GM13977 (cell line): Measurements from ENCODE around the gene OSBPL2.

Experiments used
- DNase-seq: peaks from one replicate; pipeline ENCODE4 v3.0.0; 2012; ENCODE audit warnings: low spot score
- CTCF ChIP-seq: IDR thresholded peaks from 2 replicates; pipeline ENCODE4 v1.5.1; 2012; ENCODE audit warnings: mild to moderate bottlenecking, control low read depth; ENCODE audit not compliant: insufficient read depth; ENCODE audit errors: extremely low read depth, missing control alignments
- in situ Hi-C: fragments of 300-500 bp; cut with MboI; formaldehyde crosslinking; loops from one replicate; pipeline ENCODE4 v1.12.0; 2022; ENCODE audit warnings: low sequenced_read_pairs, low pct_unique_long_range_greater_than_20kb, mixed read lengths, inconsistent platforms; ENCODE audit not compliant: unreplicated experiment

The OSBPL2 gene

GRCh38 chr20:62246431-62246830 is 8.1 kb downstream of the OSBPL2 start:
- in situ Hi-C loops = no loop called here
- DNase-seq = no peak
- no peak for TF ChIP-seq CTCF

DNA sequence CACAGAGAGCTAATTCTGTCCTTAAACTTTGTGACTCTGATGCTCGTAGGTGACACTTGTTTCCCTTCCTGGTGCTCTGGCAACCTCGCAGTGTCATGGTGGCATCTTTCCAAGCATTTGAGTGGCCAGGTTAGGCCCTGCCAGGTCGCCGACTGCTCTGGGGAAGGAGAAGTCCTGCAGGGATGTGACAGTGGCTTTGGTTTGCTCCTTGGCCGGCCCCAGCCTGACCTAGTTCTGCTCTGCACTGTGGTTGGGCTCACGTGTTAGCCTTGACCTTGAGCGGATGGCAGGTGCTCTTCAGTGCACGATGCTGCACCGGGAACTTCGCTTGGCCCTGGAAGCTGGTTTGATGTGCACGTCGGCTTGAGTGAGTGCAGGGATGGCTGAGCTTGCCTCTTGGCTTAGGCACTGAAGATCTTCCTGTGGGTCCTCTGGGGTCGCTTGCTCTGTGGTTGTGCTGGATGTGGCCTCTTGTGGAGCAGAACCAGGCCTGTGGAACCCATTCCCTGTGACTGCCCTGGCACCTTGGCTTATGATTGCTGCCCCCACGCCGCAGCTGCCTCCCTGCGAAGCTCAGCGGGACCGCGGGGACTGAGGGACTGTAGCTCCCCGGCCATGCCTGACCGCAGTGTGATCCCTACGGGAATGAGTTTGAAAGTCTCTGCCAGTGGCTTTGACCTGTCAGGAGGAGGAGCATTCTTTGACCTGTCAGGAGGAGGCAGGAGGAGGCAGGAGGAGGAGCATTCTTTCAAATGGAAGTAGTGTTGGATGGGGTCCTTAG is 8.7 kb downstream of the OSBPL2 start:
- DNase-seq = no peak
- in situ Hi-C loops = no loop called here
- TF ChIP-seq CTCF = no peak

DNA sequence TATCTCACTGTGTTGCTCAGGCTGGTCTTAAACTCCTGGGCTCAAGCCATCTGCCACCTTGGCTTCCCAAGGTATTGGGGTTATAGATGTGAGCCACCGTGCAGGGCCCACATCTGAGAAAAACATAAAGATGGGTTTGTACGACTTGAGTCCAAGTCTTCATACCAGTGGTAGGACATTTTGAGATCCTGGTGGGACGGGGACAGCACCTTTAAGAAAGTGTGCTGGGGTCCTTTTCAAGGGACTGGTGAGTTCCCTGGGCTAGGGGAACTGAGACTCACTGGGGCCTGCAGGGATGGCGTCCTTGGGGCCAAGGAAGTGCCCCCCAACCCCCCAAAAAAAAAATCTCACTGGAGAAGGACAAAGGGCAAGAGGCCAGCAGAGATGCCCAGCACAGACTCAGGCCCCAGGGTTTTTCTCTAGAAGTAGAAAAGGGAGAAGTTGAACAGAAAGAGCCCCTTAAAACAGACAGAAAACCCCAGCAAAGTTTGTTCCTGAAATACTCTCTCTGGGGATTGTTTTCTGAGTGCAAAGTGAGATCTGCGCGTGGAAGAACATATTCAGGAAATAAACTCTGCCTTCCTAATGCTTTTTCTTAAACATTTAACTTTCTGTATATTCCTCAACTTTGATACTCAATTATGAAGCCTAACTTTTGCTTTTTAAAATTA is 10.7 kb downstream of the OSBPL2 start:
- no peak for DNase-seq
- in situ Hi-C loops = no loop called here
- no peak for TF ChIP-seq CTCF

GRCh38 chr20:62252342-62252966 is 14.1 kb downstream of the OSBPL2 start:
- in situ Hi-C loops = no loop called here
- DNase-seq = no peak
- TF ChIP-seq CTCF = no peak

- TF ChIP-seq CTCF = no peak
- no peak for DNase-seq
- in situ Hi-C loops = no loop called here
Measured at GRCh38 chr20:62253398-62253797, 15.1 kb downstream of the OSBPL2 start.

DNA sequence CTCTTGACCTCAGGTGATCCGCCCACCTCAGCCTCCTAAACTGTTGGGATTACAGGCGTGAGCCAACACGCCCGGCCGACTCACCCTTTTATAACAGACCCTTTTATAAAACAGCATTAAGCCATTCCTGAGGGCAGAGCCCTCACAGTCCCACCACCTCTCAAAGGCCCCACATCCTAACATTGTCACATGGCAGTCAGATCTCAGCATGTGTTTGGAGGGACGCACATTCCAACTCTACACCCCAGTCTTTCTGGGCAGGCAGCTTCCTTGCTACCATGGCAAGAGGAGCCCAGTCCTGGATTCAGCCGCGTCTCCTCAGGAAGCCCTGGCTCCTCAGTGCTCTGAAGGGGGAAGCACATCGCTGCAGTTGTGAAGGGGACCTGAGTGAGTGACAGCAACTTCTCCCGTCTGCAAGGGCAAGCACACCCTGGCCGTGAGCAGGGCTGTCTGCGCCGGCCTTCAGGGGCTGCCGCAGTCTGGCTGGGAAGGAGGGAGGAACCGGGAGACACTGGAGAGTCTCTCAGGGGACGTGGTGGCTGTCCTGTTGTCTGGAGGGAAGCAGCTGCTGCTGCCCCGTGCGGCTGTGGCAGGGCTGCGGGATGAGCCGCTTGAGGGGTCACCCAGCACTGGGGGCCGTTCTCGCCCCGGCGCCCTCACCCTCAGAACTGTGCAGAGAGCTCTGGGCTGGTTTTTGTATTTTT is 15.9 kb downstream of the OSBPL2 start:
- in situ Hi-C loops = no loop called here
- DNase-seq = no peak
- TF ChIP-seq CTCF = no peak
